ENCODE results near the gene LAMA1.
A peak's percentile ranks its signal among the peaks of the same experiment; 100 is the strongest.

The LAMA1 gene

DNA sequence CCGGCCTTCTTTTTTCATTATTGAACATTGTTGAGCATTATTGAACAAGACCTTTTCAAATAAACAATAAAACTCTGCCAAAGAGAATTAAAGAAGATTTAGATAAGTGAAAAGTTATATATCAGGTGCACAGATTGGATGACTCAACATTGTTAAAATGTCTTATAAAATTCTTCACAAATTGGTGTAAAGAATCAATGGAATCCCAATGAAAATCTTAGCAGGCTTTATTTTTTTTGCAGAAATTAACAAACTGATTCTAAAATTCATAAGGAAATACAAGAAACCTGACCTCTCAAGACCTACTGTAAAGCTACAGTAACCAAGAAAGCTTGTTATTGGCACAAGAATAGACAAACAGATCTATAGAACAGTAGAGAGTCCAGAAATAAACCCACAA is 70.3 kb downstream of the LAMA1 start:
- no peak for DNase-seq (ENCODE audit: low spot score)

DNA sequence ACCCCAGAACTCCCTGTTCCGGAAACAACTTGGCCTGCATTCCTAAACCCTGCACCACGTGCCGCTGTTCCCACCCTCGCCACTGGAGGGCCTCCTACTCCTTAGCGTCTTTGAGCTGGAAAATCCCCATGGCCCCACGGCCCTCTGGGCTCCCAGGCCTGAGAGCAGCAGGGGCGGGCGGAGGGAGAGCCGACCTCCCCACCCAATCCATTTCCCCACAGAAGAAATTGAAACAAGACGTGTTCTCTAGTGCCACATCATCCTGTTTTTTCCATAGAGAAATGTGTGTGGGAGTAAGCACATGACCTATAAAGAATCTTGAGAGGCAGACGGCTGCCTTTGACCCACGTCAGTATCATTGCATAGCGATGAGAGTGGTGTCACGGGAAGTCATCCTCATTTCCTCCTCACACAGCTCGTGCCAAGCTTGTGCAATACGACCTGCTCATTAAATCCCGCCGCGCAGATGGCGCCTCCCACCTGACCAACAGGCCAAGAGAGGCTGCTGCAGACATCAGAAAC is 79.2 kb downstream of the LAMA1 start:
- peak; percentile 4 for DNase-seq (ENCODE audit: low spot score)

DNA sequence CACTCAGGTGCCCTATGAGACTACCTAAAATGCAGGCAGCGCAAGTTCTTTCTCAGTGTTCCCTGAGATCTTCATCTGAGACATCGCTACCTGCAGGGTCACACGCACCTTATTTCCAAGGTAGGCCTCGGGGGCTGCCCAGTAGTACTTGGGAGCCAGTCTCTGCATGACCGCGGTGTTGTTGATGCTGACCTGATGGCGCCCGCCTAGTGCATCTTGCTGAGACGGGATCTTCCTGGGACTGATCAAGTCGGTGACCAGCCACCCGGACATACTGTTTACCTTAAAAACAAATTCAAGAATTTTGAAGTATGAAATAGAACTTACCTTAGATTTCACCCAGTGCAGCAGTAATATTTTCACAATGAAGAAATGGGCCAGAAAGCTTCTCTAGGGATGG is 80.1 kb downstream of the LAMA1 start:
- DNase-seq (ENCODE audit: low spot score): no peak

DNA sequence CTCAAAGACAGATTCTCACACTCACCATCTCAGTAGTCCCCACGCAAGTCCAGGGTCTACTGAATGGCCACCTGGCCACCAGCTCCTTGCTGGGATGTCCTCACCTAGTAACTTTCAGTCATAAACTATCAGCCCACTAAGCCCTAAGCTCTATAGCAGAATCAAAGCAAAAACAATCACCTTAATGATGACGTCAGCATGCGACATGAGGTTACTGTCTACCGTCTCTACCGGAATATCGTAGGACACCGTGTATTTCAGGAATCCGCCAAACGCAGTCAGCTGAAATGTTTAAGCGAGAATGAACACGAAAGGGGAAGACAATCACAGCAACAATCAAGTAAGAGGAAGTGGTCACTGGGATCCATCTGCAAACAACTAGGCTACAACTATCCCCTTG is 81.8 kb downstream of the LAMA1 start:
- no peak for DNase-seq (ENCODE audit: low spot score)

DNA sequence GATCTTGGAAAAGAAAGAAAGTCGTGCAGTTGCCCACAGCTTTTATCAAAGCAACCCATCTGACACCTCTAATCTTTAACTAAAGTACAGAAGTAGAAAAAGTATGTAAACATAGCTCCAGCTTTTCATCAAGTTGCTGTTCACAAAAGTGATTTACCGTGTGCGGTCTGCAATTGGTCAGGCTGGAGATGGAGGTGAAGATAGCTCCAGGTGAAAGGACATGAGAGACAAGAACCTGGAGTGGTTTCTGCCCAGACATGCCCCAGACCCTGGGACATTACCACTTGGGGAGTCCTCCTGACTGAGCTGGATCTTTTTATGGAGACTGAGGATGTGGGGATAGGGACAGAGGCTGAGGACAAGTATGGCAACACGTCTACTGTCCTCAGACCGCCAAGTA is 82.7 kb downstream of the LAMA1 start:
- no peak for DNase-seq (ENCODE audit: low spot score)

DNA sequence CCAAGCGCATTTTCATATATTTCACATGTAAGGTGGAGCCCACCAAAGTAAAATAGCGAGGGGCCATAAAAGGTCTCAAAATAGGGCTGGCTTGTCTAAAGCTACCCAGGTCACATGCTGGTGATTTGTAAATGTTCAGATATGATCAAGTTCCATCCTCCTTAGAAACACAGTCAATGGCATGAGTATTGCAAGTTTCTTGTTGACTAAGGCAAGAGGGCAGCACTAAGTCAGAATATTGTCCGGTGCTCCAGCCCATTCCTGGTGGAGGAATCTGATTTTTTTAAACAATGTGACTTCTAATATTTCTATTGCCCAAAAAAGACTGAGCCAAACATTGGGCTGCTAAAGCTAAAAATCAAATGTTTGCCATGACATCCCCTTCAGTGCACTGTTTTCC is 85.1 kb downstream of the LAMA1 start:
- DNase-seq (ENCODE audit: low spot score): no peak

DNA sequence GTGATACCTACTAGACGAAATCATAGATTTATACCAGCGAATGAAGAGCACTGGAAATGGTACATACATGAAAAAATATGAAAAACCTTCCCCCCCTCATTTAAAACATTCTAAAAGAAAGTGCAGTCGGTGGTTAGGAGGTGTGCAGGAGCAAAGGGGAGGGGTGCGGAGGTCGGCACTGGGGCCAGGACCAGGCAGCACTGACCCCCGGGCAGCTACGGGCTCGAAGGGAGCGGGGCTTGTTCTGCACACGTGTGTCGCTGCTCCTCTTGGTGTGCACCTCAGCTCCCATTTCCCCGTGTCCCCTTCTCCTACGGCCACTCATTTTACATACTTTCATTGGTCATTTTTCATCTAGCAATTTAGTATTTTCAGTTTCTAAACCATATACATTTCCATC is 89.0 kb downstream of the LAMA1 start:
- no peak for DNase-seq (ENCODE audit: low spot score)

DNA sequence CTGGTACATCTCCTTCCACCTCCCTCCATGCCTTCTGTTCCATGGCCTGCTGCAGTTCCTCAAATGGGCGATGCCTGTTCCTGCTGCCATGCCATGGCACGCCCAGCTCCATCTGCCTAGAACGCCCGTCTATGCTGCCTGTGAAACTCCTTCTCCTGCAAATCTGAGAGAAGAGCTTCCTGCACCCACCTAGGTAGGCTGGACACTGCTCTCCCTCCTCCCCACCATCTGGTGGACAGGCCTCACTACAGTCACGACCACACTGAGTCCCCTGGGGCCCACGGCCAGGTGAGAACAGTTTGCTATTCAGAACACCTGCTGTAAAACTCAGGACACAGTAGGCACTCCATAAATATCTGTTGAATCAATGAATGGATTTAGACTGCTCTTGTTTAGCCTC is 92.4 kb downstream of the LAMA1 start:
- no peak for DNase-seq (ENCODE audit: low spot score)

DNA sequence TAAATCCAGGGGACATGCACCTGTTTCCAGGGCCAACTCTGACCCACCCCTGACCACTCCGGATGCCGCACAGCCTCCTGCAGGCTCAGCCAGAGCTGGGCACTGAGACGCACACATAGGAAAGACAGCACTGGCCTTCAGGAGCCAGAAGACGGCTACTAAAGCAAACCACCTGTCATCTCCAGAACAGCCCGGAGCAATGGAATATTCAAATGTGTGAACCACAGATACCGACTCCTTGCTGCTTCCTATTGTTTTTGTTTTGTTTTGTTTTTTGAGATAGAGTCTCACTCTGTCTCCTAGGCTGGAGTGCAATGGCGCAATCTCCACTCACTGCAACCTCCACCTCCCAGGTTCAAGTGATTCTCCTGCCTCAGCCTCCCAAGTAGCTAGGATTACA is 94.0 kb downstream of the LAMA1 start:
- no peak for DNase-seq (ENCODE audit: low spot score)

DNA sequence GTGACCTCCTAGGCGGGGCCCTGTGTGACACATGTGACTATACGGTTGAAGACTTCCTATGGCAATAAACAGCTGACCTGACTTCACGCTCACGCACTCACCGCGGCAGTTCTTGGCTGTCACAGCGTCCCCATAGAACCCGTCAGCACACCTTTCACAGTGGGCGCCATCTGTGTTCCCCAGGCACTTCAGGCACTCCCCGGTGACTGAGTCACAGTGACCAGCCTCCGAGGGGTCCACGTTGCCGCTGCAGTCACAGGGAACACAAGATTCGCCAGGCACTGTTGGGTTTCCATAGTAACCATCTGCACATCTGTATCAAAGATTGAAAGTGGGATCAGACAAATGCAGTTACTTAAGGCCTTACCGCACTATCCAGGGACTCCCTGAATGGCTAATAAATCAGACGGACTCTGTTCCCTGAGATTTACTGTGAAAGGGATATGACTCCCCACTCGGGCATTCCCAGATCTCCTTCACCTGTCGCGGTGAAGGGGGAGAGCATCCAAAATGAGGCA is 94.5 kb downstream of the LAMA1 start:
- DNase-seq (ENCODE audit: low spot score): no peak

DNA sequence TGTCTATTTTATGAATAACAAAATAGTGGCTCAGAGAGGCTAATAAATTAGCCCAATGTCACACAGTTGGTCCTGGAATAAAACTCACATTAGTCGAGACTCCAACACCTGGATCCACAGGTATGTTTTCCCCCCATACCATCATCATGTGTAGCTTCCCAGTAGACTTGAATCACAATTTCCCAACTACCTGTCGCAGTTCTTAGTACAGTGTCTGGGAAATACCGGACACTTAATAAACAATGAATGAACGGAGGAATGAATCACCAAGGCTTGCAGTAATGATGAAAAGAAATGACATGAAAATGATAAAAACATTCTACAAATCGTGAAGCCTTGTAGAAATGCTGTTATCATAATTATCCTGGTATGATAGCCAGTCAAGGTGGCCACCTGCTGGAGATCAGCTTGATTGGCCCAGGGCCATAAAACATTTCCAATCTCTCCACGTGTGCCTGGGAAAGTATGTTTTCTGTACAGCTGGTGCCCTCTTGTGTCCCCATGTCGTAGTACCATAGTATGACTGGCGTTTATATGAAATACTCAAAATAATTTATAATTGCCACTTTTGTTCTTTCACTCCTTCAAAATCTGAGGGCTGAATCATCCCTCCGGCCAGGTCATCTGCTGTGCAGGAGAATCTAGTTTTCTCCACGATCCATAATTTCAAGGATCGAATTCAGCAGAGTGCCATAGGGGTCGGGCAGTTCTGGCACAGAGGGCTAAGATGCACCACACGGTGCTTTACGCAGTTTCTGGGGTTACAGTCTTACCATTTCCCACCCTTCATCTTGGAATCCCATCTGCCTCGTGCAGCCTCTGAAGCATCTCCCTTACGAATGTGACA is 95.4 kb downstream of the LAMA1 start:
- DNase-seq (ENCODE audit: low spot score): peak; percentile 72

DNA sequence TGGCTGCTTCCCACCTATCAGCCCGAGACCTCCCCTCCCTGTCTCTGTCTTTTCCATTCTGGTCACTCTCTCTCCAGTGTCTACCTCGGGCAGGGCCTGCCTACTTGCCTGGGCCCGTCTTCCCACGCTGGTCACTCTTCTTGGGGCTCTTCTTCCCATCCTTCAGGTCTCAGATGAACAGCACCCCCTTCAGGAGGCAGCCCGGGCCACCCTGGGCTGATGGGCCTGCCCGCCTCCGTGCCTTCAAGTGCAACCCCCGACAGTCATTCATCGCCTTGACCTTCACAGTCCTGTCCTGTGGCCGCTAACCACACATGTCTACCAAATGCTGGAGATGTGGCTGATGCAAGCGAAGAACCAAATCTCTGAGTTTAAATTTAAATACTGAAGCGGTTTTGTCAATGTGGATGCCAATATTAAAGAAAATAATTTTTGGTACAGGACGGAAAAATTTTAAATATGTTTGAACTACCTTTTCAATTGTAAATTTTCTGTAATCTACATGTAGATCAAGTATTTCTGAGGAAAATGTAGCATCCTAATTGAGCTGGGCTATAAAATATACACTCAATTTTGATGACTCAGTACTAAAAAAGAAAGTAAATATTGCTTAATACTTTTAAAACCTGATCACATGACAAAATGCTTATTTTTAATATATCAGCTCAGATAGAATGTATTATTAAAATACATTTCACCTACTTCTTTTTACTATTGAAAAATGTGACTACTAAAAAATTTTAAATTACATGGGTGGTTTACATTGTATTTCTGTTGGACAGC is 96.4 kb downstream of the LAMA1 start:
- DNase-seq (ENCODE audit: low spot score): no peak

DNA sequence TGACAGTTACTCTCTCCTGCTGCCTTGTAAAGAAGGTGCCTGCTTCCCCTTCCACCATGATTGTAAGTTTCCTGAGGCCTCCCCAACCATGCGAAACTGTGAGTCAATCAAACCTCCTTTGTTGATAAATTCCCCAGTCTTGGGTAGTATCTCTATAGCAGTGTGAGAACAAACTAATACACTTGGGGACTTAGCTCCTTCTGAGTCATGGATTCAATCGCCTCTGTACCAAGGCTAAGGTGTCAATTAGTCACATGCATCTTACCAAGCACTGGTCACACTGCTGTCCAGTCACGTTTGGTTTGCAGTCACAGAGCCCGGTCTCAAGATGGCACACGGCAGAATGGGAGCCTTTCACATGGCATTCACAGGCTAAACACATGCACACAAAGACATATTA is 100.6 kb downstream of the LAMA1 start:
- no peak for DNase-seq (ENCODE audit: low spot score)

DNA sequence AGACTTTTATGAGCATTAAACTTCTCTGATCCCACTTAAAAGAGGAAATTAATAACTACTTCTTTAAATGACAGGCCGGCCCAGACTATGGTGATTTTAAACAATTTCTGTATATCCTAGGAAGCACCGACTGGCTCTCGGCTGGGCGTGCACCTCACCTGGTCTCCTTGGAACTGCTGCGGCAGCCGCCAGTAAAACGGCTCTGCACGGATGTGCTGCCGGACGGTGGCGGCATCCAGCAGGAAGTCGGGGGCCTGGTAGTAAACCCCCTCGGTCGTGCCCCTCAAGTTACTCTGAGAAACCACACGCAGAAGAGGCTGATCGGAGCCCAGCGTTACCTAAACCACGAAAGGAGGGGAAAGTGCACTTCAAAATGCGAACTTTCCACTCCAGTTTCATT is 106.5 kb downstream of the LAMA1 start:
- DNase-seq (ENCODE audit: low spot score): no peak

DNA sequence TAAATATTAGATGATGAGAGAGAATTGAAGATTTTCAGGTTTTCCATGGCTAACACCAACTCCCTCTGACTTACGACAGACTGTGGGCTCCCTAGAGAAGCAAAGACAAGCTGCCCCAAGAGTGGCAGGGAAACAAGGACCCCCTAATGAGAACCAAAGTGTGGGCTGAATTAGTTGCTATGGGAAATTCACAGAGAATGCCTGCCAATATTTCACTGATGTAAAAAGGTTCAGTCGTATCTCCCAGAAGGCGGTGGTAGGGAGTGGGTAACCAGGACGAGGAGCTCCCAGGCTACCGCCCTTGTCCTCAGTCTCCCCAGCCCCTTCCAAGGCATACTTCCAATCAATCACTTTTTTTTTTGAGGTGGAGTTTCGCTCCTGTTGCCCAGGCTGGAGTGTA is 113.6 kb downstream of the LAMA1 start:
- DNase-seq (ENCODE audit: low spot score): no peak

DNA sequence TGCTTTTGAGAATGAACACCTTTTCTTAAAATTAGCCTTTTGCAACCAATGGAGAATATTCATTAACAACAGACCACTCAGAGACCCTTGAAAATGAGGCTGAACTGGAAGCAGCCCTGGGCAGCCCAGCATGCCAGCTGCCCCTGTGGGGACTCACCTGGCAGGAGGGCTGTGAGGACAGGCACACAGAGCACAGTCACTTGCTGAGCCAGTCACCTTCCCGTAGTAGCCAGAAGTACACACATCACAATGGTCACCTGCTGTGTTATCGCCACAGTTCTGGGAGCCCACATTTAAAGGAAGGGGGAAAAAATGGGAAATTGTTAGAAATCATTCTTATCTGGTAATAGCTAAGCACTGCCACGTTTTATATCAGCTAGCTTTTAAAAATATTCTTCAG is 115.5 kb downstream of the LAMA1 start:
- no peak for DNase-seq (ENCODE audit: low spot score)

DNA sequence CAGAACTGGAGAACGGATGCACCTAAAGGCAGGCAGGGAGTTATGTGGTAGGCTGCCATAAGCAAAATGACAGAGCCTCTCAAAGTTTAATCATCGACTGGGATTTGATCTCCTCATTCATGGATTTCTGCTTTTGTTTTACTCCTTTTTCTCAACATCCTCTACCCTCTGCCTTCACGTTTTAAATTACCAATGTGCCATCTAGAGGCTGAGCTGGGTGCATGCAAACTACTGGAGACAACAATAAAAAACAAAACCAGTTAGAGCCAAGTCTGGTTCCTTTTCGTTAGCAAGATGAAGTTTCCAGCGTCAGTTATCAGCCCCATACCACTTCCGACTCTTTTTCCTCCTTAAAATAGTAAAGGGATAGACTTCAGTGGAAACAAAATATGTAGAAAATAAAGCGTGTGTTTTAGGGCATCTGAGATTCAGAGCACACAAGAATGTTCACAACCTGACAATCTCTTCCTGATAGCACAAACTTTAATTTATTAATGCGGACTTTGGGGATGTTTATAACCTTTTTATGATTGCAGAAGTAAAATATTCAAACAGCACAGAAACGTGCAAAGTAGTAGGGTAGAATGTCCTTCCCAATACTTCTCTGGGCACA is 117.0 kb downstream of the LAMA1 start:
- DNase-seq (ENCODE audit: low spot score): peak; percentile 12

DNA sequence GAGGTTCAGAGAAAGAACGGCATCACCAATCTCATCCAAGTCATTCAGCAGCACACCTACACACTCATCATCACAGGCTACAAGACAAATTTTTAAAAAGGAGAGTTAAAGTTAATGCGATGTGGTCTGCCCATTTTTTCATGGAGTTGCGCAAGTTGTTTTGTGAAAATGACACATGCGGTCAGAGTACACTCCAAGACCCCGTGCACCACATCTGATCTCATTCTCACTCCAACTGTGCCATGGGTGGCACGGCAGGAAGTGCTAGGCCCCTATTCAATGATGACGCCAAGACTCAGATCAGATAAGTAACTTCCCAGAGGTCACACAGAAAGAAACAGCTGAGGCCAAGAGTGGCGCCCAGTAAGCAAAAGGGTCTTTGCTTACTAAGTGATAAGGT is 119.8 kb downstream of the LAMA1 start:
- DNase-seq (ENCODE audit: low spot score): no peak

DNA sequence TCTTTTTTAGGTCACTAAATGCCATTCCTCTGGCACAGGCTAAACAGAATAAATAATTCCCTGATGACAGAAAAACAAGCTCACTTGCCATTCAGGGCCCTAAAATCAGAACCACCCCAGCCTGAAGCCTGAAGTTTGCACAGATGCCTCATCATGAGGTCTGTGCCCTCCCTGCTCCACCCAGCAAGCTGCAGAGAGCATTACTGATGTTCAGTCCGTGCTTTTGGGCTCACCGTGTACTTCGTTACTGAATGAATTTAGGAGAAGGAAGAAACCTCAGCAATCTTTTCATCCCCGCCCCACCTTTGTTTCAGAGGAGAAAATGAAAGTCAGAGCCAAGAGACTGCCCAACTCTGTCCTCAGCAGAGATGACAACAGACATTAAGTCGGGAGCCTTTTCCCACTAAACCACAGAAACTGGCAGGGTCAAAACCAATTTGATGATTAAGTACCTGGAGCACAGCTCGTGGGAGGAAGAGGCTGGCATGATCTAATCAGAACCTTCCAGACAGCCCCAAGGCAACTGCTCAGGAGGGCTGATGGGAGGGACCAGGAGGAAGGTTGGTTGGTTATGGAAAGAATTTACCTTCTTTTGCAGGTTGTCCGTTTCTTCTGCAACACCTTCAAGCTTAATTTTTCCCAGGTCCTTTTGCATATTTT is 122.7 kb downstream of the LAMA1 start:
- DNase-seq (ENCODE audit: low spot score): peak; percentile 8

DNA sequence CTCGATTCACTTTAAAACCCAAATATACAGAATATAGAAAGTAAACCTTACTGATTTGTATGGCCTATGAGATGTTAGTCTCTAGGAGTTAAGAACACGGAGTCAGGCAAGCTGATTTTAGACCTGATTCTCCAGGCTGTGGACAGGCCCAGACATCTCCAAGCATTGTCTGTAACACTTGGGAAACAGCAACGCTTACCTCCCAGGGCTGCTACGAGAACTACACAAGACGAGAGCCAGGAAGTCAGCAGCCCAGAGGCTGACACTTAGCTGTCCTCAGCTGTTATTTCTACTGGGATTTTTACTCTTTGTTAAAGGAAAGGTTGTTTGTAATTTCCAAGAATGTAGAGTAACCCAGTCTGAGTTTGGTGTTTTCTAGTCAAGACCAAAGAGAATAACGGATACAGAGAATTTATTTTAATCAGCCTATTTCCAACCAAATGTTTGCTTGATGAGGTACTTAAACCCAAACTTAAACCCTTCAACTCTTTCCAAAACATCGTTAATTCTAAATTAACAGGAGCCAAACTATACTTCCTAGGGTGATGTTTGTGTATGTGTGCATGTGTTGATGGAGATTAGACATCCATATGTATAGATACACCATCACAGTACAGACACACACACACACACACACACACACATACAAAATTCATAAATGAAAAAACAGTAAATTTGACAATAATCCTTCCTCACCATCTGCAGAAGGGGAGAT is 123.4 kb downstream of the LAMA1 start:
- DNase-seq (ENCODE audit: low spot score): no peak

DNA sequence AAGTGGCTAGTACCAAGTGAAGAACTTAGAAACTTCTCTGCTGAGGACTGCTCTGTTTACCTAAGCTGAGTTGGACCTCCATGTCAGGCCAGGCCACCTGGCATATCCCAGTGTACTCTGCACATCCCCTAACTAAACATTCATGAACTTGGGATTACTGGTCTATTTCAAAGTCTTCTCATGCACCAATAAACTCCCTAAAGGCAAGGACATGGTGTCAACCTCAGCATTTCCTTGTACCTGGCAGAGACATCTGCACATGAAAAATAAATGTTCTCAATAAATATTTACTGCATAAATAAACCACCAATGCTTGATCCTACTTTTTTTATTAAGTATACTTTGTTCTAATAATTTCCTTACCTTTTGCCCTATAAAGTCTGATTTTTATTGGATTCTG is 124.8 kb downstream of the LAMA1 start:
- no peak for DNase-seq (ENCODE audit: low spot score)
